Neural cell (in vitro differentiated cells): ENCODE measurements around the gene ATXN10. TPM values are rescaled to one million over a fixed set of nuclear protein-coding genes. Genes with fewer than 3 reads are reported as not detected.
A peak's percentile ranks its signal among the peaks of the same experiment; 100 is the strongest.

ENCODE experiments used
- H2AFZ ChIP-seq: fragments of 200-600, 300-800 bp; sonication (generic), shearing (Covaris generic); 2 replicates; pipeline ENCODE4 v1.6.0; 2014; ENCODE audit warnings: low read depth, mild to moderate bottlenecking, antibody characterized with exemption, low read length, moderate library complexity
- H3F3A ChIP-seq: fragments of 200-600 bp; shearing (Covaris generic); 2 replicates; pipeline ENCODE4 v1.6.1; 2016; ENCODE audit warnings: mild to moderate bottlenecking, moderate library complexity, mixed read lengths, antibody characterized with exemption, low read length; ENCODE audit not compliant: insufficient read depth, poor library complexity, severe bottlenecking
- H3K27ac ChIP-seq: fragments of 200-600, 300-800 bp; sonication (generic), shearing (Covaris generic); 2 replicates; pipeline ENCODE4 v1.5.1; 2014; ENCODE audit warnings: mild to moderate bottlenecking, low read length, moderate library complexity
- H3K27me3 ChIP-seq: fragments of 300-800, 200-600 bp; sonication (generic), shearing (Covaris generic); 2 replicates; pipeline ENCODE4 v1.6.0; 2014; ENCODE audit warnings: mild to moderate bottlenecking, low read depth, low read length, moderate library complexity; ENCODE audit not compliant: insufficient read depth
- H3K36me3 ChIP-seq: fragments of 300-800, 200-600 bp; sonication (generic), shearing (Covaris generic); 2 replicates; pipeline ENCODE4 v1.5.1; 2014; ENCODE audit warnings: mild to moderate bottlenecking, antibody characterized with exemption, low read length, moderate library complexity; ENCODE audit not compliant: insufficient read depth
- H3K4me2 ChIP-seq: fragments of 300-800, 200-600 bp; sonication (generic), shearing (Covaris generic); 2 replicates; pipeline ENCODE4 v1.6.0; 2014; ENCODE audit warnings: mild to moderate bottlenecking, low read length
- H3K4me3 ChIP-seq: fragments of 300-800, 200-600 bp; sonication (generic), shearing (Covaris generic); 2 replicates; pipeline ENCODE4 v1.5.1; 2014; ENCODE audit warnings: mild to moderate bottlenecking, low read length, moderate library complexity
- H3K79me2 ChIP-seq: fragments of 200-600 bp; shearing (Covaris generic); replicated peaks from 2 replicates; pipeline ENCODE4 v1.6.0; 2014; ENCODE audit warnings: mild to moderate bottlenecking, low read length, moderate library complexity; ENCODE audit not compliant: insufficient read depth
- H3K9ac ChIP-seq: fragments of 300-800, 200-600 bp; sonication (generic), shearing (Covaris generic); 2 replicates; pipeline ENCODE4 v1.6.1; 2016; ENCODE audit warnings: mild to moderate bottlenecking, low read length, mixed read lengths
- H3K9me2 ChIP-seq: fragments of 200-600 bp; shearing (Covaris generic); 2 replicates; pipeline ENCODE4 v1.6.1; 2016; ENCODE audit warnings: mild to moderate bottlenecking, low read length, mixed read lengths; ENCODE audit not compliant: insufficient read depth
- H3K9me3 ChIP-seq: fragments of 200-600, 300-800 bp; sonication (generic), shearing (Covaris generic); 2 replicates; pipeline ENCODE4 v1.6.1; 2016; ENCODE audit warnings: mild to moderate bottlenecking, mixed run types, low read length, moderate library complexity, mixed read lengths
- H4K20me1 ChIP-seq: fragments of 200-600 bp; shearing (Covaris generic); 2 replicates; pipeline ENCODE4 v1.6.1; 2016; ENCODE audit warnings: mild to moderate bottlenecking, mixed run types; ENCODE audit not compliant: insufficient read depth
- EP300 ChIP-seq: fragments of 450-650 bp; conservative IDR thresholded peaks from 2 replicates; pipeline ENCODE4 v1.6.1; 2014; ENCODE audit warnings: antibody characterized with exemption, mild to moderate bottlenecking, moderate library complexity; ENCODE audit not compliant: poor library complexity, severe bottlenecking
- EZH2 ChIP-seq: fragments of 200-600, 300-800 bp; shearing (Covaris generic), sonication (generic); IDR thresholded peaks from 2 replicates; pipeline ENCODE4 v1.6.1; 2014; ENCODE audit warnings: antibody characterized with exemption, low read length, borderline replicate concordance, mild to moderate bottlenecking; ENCODE audit not compliant: insufficient read depth, poor library complexity, severe bottlenecking
- MXI1 ChIP-seq: fragments of 450-650 bp; conservative IDR thresholded peaks from 2 replicates; pipeline ENCODE4 v1.6.1; 2014; ENCODE audit warnings: antibody characterized with exemption, mild to moderate bottlenecking; ENCODE audit not compliant: poor library complexity, severe bottlenecking
- POLR2AphosphoS5 ChIP-seq: IDR thresholded peaks from 2 replicates; pipeline ENCODE4 v1.6.1; 2012
- RAD21 ChIP-seq: fragments of 450-650 bp; conservative IDR thresholded peaks from 2 replicates; pipeline ENCODE4 v1.6.1; 2014; ENCODE audit warnings: antibody characterized with exemption, mild to moderate bottlenecking, moderate library complexity
- SMC3 ChIP-seq: fragments of 450-650 bp; conservative IDR thresholded peaks from 2 replicates; pipeline ENCODE4 v1.6.1; 2014; ENCODE audit warnings: antibody characterized with exemption, mild to moderate bottlenecking, moderate library complexity; ENCODE audit not compliant: poor library complexity
- TAF1 ChIP-seq: IDR thresholded peaks from 2 replicates; pipeline ENCODE4 v1.6.1; 2012; ENCODE audit warnings: low read depth
- polyA plus RNA-seq: library from polyadenylated mRNA; depleted of rRNA; stranded (reverse); fragments of >200 nt; gene quantifications from 2 replicates; pipeline ENCODE4 v1.2.3, GENCODE V29; 2014
- TF ChIP-seq, protein P1 (sequence below): IDR thresholded peaks from 2 replicates; pipeline ENCODE4 v1.6.1; 2012; ENCODE audit warnings: borderline replicate concordance
- TF ChIP-seq, protein P2 (sequence below): fragments of 450-650 bp; IDR thresholded peaks from 2 replicates; pipeline ENCODE4 v1.5.1; 2014; ENCODE audit warnings: antibody characterized with exemption, mild to moderate bottlenecking, moderate library complexity; ENCODE audit not compliant: poor library complexity, severe bottlenecking

Gene ATXN10
- polyA plus RNA-seq, 1 donor from 2014 or later: 321 TPM

DNA sequence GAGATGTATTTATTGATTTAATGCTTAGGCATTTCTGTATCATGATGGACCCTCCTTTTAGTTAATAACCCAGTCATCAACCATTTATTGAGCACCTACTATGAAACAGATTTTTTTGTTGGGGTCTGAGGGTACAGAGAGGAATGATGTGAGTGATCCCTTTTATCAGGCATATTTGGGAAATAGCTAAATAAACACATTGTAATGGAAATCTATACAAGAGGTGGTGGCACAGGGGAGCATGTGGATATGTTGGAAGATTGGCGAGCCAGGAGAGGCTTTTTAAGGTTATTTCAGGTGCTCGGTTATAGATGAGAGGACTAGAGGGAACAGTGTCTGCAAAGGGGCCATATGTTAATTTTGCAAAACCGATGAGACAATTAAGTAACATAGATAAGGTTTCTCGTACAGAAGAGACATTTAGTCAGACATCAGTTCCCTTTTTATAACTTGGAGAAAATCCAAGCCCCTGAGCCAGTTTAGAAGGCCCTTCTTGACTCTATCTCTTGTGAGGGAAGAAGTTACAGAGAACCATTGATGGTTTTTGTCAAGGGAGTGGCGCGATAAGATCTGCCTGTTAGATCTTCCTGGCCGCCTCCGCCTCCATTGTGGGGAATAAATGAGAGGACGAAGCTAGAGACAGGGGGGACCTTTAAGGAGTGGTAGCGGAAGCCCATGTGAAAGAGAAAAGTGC, 2.0 kb downstream of the ATXN10 start:
- Histone ChIP-seq H3K9me3 (no peaks in the 10 kb centered on the region), H3F3A (no peaks in the 10 kb centered on the region), H3K9ac (no peak overlapping the region), H3K36me3 (no peaks in the 10 kb centered on the region), H2AFZ (no peak overlapping the region), H3K4me3 (peak overlapping the region; percentile 94), H3K79me2 (peaks cover 62% of the 10 kb centered on the region), H3K27me3 (no peaks in the 10 kb centered on the region), H3K4me2 (peak overlapping the region; percentile 84), H3K27ac (no peak overlapping the region), H4K20me1 (no peaks in the 10 kb centered on the region), H3K9me2 (no peaks in the 10 kb centered on the region)
- TF ChIP-seq, protein P1, sequence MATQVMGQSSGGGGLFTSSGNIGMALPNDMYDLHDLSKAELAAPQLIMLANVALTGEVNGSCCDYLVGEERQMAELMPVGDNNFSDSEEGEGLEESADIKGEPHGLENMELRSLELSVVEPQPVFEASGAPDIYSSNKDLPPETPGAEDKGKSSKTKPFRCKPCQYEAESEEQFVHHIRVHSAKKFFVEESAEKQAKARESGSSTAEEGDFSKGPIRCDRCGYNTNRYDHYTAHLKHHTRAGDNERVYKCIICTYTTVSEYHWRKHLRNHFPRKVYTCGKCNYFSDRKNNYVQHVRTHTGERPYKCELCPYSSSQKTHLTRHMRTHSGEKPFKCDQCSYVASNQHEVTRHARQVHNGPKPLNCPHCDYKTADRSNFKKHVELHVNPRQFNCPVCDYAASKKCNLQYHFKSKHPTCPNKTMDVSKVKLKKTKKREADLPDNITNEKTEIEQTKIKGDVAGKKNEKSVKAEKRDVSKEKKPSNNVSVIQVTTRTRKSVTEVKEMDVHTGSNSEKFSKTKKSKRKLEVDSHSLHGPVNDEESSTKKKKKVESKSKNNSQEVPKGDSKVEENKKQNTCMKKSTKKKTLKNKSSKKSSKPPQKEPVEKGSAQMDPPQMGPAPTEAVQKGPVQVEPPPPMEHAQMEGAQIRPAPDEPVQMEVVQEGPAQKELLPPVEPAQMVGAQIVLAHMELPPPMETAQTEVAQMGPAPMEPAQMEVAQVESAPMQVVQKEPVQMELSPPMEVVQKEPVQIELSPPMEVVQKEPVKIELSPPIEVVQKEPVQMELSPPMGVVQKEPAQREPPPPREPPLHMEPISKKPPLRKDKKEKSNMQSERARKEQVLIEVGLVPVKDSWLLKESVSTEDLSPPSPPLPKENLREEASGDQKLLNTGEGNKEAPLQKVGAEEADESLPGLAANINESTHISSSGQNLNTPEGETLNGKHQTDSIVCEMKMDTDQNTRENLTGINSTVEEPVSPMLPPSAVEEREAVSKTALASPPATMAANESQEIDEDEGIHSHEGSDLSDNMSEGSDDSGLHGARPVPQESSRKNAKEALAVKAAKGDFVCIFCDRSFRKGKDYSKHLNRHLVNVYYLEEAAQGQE: no peak
- TF ChIP-seq, protein P2, sequence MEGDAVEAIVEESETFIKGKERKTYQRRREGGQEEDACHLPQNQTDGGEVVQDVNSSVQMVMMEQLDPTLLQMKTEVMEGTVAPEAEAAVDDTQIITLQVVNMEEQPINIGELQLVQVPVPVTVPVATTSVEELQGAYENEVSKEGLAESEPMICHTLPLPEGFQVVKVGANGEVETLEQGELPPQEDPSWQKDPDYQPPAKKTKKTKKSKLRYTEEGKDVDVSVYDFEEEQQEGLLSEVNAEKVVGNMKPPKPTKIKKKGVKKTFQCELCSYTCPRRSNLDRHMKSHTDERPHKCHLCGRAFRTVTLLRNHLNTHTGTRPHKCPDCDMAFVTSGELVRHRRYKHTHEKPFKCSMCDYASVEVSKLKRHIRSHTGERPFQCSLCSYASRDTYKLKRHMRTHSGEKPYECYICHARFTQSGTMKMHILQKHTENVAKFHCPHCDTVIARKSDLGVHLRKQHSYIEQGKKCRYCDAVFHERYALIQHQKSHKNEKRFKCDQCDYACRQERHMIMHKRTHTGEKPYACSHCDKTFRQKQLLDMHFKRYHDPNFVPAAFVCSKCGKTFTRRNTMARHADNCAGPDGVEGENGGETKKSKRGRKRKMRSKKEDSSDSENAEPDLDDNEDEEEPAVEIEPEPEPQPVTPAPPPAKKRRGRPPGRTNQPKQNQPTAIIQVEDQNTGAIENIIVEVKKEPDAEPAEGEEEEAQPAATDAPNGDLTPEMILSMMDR: no peak
- no peak for TF ChIP-seq POLR2AphosphoS5
- TF ChIP-seq EP300: no peak
- no peak for TF ChIP-seq MXI1
- TF ChIP-seq SMC3: no peak
- TF ChIP-seq RAD21: no peak
- no peak for TF ChIP-seq EZH2
- no peak for TF ChIP-seq TAF1

- Histone ChIP-seq H3K79me2 (peaks cover 80% of the 10 kb centered on the region), H3K27me3 (no peaks in the 10 kb centered on the region), H4K20me1 (no peaks in the 10 kb centered on the region), H3K9ac (no peak overlapping the region), H3F3A (no peaks in the 10 kb centered on the region), H3K4me3 (no peak overlapping the region), H3K9me3 (no peaks in the 10 kb centered on the region), H3K4me2 (no peak overlapping the region), H2AFZ (no peak overlapping the region), H3K9me2 (no peaks in the 10 kb centered on the region), H3K27ac (no peak overlapping the region), H3K36me3 (no peaks in the 10 kb centered on the region)
- TF ChIP-seq, protein P1: no peak
- TF ChIP-seq EP300 (no peak), MXI1 (no peak), SMC3 (no peak), POLR2AphosphoS5 (no peak)
- TF ChIP-seq, protein P2: no peak
These were observed 4.4 kb downstream of the ATXN10 start for GRCh38 chr22:45676024-45676423.
